Stomach (tissue), 9 donors: Measurements from ENCODE around the gene ABCB8. TPM values are rescaled to one million over a fixed set of nuclear protein-coding genes. Genes with fewer than 3 reads are reported as not detected.

Experiments
- DNase-seq, 2 donors: peaks; one replicate each; pipeline versions ENCODE4 v3.0.0 to v3.0.0-alpha.2; 2013 to 2019
- H3K27ac ChIP-seq, 5 donors: fragments of 200-600 bp in 4 of 5; sonication (generic) in 4 of 5; one replicate each; pipeline ENCODE4 v1.5.1; 2013 to 2019; ENCODE audit warnings: mild to moderate bottlenecking in 1 of 5, moderate library complexity in 1 of 5
- H3K27me3 ChIP-seq, 3 donors: fragments of 200-600 bp; sonication (generic); one replicate each; pipeline ENCODE4 v1.5.1; 2017 to 2019; ENCODE audit warnings: mixed run types in 1 of 3
- H3K36me3 ChIP-seq, 4 donors: fragments of 200-600 bp; sonication (generic); 1 replicate in 3 of 4; 2 replicates in 1 of 4; pipeline ENCODE4 v1.5.1; 2016 to 2019
- H3K4me1 ChIP-seq, 4 donors: fragments of 200-600 bp; sonication (generic); one replicate each; pipeline ENCODE4 v1.5.1; 2016 to 2019
- H3K4me3 ChIP-seq, 4 donors: fragments of 200-600 bp; sonication (generic) in 3 of 4; one replicate each; pipeline ENCODE4 v1.5.1; 2016 to 2019; ENCODE audit warnings: mild to moderate bottlenecking in 1 of 4
- H3K9me3 ChIP-seq, 4 donors: fragments of 200-600 bp; sonication (generic); one replicate each; pipeline ENCODE4 v1.5.1; 2016 to 2019
- EP300 ChIP-seq: sonication (generic); formaldehyde crosslinking; IDR thresholded peaks from one replicate; pipeline ENCODE4 v1.6.1; 2017; ENCODE audit warnings: antibody characterized with exemption
- POLR2A ChIP-seq, 4 donors: fragments of 450-650 bp; IDR thresholded peaks; one replicate each; pipeline ENCODE4 v1.6.1; 2016; ENCODE audit warnings: antibody characterized with exemption in 4 of 4, control low read depth in 2 of 4, mild to moderate bottlenecking in 1 of 4, moderate library complexity in 1 of 4
- POLR2AphosphoS5 ChIP-seq, 3 donors: sonication (generic); formaldehyde crosslinking; IDR thresholded peaks; one replicate each; pipeline ENCODE4 v1.6.1; 2016; ENCODE audit warnings: antibody characterized with exemption in 3 of 3
- WGBS, 5 donors: extraction: QIAGEN DNeasy Blood & Tissue Kit in 3 of 5; methylation state at CpG; one replicate each; pipeline versions ENCODE4 v1.1.5 to v1.1.7; 2013 to 2018; 5-methylcytosine and 5-hydroxymethylcytosine counted together
- intact Hi-C: fragments of 100-400 bp; cut with DNase I; formaldehyde crosslinking; loops from one replicate; pipeline ENCODE4 v1.15.1; 2023; ENCODE audit warnings: low total_unique reads
- polyA plus RNA-seq, 3 donors: library from polyadenylated mRNA; stranded (reverse); fragments of 200-250 nt; gene quantifications; one replicate each; pipeline ENCODE4 v1.2.3, GENCODE V29; 2013
- total RNA-seq, 5 donors: library from RNA; depleted of rRNA; stranded (reverse); fragments of >200 nt; gene quantifications; one replicate each; pipeline versions ENCODE4 v1.1.0 to v1.2.3, GENCODE V29; 2014 to 2016
- TF ChIP-seq, protein P1 (sequence below), 7 experiments: fragments of 450-650 bp in 4 of 7; fragments of 200-600 bp in 3 of 7; sonication (generic) in 3 of 7; IDR thresholded peaks; one replicate each; pipeline ENCODE4 v1.5.1; 2016 to 2019; ENCODE audit warnings: antibody characterized with exemption in 7 of 7, control low read depth in 2 of 7, mild to moderate bottlenecking in 1 of 7
- donor health status: healthy with polysubstance abuse.
- donor health status: Bipolar disorder and iron deficiency.
- donor health status: healthy.

ABCB8 gene
- total and polyA plus RNA-seq, 8 donors = 9.5 to 57.2 (median 19.4) TPM

DNA sequence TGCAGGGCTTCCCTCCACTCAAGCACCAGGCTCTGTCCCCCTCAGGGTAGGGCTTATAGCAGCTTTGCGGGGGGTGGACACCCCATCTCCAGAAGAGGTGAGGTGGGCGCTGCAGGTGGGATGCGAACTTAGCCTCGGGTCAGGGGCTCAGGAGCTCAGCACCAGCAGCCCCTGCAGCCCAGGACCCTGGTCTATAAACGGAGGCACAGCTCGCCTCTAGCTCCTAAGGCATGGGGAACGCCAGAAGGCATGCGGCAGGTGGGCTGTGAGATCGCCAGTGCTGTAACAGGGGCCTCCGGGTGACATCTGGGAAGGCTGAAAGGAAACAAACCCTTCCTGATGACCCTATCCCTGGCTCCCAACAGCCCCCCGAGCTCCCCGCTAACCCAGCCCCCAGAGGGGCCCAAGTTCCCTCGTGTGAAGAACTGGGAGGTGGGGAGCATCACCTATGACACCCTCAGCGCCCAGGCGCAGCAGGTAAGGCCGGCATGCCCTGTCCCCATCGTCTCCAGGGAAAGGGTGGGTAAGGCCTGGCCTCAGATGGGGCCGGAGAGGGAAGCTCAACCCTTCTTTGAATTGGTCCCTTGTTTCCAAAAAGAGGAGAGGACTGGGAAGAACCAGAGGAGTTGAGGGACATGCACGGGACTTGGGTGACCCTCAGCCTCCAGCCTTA lies 33.3 kb upstream of the ABCB8 start:
- TF ChIP-seq, protein P1, sequence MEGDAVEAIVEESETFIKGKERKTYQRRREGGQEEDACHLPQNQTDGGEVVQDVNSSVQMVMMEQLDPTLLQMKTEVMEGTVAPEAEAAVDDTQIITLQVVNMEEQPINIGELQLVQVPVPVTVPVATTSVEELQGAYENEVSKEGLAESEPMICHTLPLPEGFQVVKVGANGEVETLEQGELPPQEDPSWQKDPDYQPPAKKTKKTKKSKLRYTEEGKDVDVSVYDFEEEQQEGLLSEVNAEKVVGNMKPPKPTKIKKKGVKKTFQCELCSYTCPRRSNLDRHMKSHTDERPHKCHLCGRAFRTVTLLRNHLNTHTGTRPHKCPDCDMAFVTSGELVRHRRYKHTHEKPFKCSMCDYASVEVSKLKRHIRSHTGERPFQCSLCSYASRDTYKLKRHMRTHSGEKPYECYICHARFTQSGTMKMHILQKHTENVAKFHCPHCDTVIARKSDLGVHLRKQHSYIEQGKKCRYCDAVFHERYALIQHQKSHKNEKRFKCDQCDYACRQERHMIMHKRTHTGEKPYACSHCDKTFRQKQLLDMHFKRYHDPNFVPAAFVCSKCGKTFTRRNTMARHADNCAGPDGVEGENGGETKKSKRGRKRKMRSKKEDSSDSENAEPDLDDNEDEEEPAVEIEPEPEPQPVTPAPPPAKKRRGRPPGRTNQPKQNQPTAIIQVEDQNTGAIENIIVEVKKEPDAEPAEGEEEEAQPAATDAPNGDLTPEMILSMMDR (IDR thresholded peaks at IDR 0.05) = no peak
- TF ChIP-seq POLR2A (IDR thresholded peaks at IDR 0.05) (no peak), POLR2AphosphoS5 (IDR thresholded peaks at IDR 0.05) (no peak), EP300 (no peak)
- Histone ChIP-seq H3K36me3 (no peaks in the 10 kb centered on the region), H3K9me3 (peaks cover 7 to 17% (median 11%) of the 10 kb centered on the region in 4 donors), H3K4me1 (peaks cover 0 to 16% (median 3%) of the 10 kb centered on the region in 4 donors), H3K27ac (no peak overlapping the region), H3K4me3 (peak overlapping the region in 2 of 4 donors; percentile 32 to 37), H3K27me3 (peaks cover 0 to 33% (median 9%) of the 10 kb centered on the region in 3 donors)
- 63 to 70% (median 67%) methylated on average over 3 to 19 of the region's 19 CpGs for WGBS, 5 donors
- DNase-seq = no peak
- intact Hi-C loops = no loop called here

DNA sequence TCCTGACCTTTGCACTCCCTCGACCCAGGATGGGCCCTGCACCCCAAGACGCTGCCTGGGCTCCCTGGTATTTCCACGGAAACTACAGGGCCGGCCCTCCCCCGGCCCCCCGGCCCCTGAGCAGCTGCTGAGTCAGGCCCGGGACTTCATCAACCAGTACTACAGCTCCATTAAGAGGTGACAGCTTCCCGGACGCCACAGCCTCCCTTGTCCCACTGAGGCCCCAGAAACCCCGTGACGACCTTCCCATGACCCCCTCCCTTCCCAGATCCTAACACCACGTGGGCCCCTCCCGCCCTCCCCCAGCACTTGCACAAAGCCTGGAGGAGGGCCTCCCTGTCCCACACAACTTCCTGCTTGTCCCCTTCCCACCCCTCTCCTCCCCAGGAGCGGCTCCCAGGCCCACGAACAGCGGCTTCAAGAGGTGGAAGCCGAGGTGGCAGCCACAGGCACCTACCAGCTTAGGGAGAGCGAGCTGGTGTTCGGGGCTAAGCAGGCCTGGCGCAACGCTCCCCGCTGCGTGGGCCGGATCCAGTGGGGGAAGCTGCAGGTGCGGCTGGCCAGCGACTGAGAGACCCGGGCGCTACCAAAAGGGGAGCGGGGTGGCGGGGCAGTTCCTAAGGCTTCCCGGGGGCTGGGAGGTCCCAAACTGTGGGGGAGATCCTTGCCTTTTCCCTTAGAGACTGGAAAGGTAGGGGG lies 31.7 kb upstream of the ABCB8 start:
- Histone ChIP-seq H3K4me3 (peak overlapping the region in 1 of 4 donors; percentile 10), H3K27me3 (peaks cover 0 to 33% (median 9%) of the 10 kb centered on the region in 3 donors), H3K36me3 (no peaks in the 10 kb centered on the region), H3K4me1 (peaks cover 0 to 16% (median 2%) of the 10 kb centered on the region in 4 donors), H3K27ac (no peak overlapping the region), H3K9me3 (peaks cover 0 to 1% (median 0%) of the 10 kb centered on the region in 4 donors)
- intact Hi-C loops = no loop called here
- TF ChIP-seq EP300 (no peak), POLR2AphosphoS5 (IDR thresholded peaks at IDR 0.05) (no peak), POLR2A (IDR thresholded peaks at IDR 0.05) (no peak)
- TF ChIP-seq, protein P1 (IDR thresholded peaks at IDR 0.05) = no peak
- DNase-seq = peak in 1 of 2 donors; percentile 69
- WGBS, 5 donors = 36 to 44% (median 39%) methylated on average over 17 to 31 of the region's 31 CpGs

DNA sequence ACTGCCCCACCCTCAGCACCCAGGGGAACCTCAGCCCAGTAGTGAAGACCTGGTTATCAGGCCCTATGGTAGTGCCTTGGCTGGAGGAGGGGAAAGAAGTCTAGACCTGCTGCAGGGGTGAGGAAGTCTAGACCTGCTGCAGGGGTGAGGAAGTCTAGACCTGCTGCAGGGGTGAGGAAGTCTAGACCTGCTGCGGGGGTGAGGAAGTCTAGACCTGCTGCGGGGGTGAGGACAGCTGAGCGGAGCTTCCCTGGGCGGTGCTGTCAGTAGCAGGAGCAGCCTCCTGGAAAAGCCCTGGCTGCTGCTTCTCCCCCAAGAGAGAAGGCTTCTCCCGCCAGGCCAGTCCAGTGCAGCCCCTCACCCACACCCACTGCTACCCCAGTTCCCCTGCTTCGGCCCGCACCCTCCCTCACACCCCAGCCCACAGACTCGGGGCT lies 31.2 kb upstream of the ABCB8 start:
- DNase-seq = no peak
- Histone ChIP-seq H3K27ac (no peak overlapping the region), H3K9me3 (no peaks in the 10 kb centered on the region), H3K36me3 (no peaks in the 10 kb centered on the region), H3K4me3 (no peak overlapping the region), H3K4me1 (peaks cover 0 to 16% (median 2%) of the 10 kb centered on the region in 4 donors), H3K27me3 (peaks cover 0 to 33% (median 9%) of the 10 kb centered on the region in 3 donors)
- TF ChIP-seq, protein P1 (IDR thresholded peaks at IDR 0.05) = no peak
- no peak for TF ChIP-seq POLR2AphosphoS5 (IDR thresholded peaks at IDR 0.05)
- no peak for TF ChIP-seq POLR2A (IDR thresholded peaks at IDR 0.05)
- TF ChIP-seq EP300 = no peak
- intact Hi-C loops = no loop called here
- 80 to 91% (median 87%) methylated on average over 5 to 8 of the region's 8 CpGs for WGBS, 5 donors

DNA sequence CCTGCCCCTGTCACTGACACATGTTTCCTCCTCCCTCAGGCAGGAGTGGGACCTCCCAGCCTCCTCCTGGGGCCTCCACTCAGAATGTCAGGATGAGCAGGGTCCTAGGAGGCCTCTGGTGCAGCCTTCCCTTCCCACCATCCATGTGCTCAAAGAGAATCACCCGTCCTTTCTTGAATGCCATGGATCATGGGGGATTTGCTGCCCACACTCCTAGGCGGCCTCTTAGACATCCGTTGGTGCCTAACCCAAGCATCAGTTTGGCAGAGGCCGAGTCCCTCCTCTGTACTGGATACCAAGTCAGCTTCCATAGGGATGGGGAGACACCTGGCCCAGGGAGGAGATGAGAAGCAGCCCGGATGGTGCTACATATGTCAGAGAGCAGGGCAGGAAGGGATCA lies 30.4 kb upstream of the ABCB8 start:
- WGBS, 5 donors = 83 to 89% (median 88%) methylated on average over 5 of the region's 5 CpGs
- no peak overlapping the region for H3K4me3 ChIP-seq
- H3K4me1 ChIP-seq = peaks cover 0 to 16% (median 2%) of the 10 kb centered on the region in 4 donors
- intact Hi-C loops = no loop called here
- H3K36me3 ChIP-seq = no peaks in the 10 kb centered on the region
- no peak overlapping the region for H3K27ac ChIP-seq
- TF ChIP-seq, protein P1 (IDR thresholded peaks at IDR 0.05) = no peak
- TF ChIP-seq EP300 (no peak), POLR2AphosphoS5 (IDR thresholded peaks at IDR 0.05) (no peak), POLR2A (IDR thresholded peaks at IDR 0.05) (no peak)
- no peaks in the 10 kb centered on the region for H3K9me3 ChIP-seq
- DNase-seq = no peak
- H3K27me3 ChIP-seq = peaks cover 0 to 33% (median 9%) of the 10 kb centered on the region in 3 donors
